H1 (cell line): Measurements from ENCODE around the gene LMTK2. TPM values are rescaled to one million over a fixed set of nuclear protein-coding genes. Genes with fewer than 3 reads are reported as not detected.

ENCODE experiments used
- CTCF ChIA-PET: fragments of 300-600 bp; sonication (Branson Sonifier 250); formaldehyde crosslinking; loops from one replicate; lab custom pipeline; 2021; ENCODE audit not compliant: partially characterized antibody; lab: Charles Lee
- POLR2A ChIA-PET: fragments of 300-600 bp; sonication (Branson Sonifier 250); formaldehyde crosslinking; loops from one replicate; lab custom pipeline; 2021; ENCODE audit warnings: inconsistent platforms; ENCODE audit not compliant: partially characterized antibody; lab: Charles Lee
- DNase-seq, 2 experiments: peaks; one replicate each; pipeline versions ENCODE4 v3.0.0 to v3.0.0-alpha.2; 2010 to 2022; ENCODE audit warnings: low spot score in 2 of 2, low read depth in 1 of 2, mixed read lengths in 1 of 2
- FAIRE-seq: peaks from 2 replicates; lab custom pipeline; 2011; peaks lifted over from hg19 to GRCh38; lab: Jason Lieb, UNC
- H2AFZ ChIP-seq: 2 replicates; pipeline ENCODE4 v1.8.1; 2012; ENCODE audit warnings: low read length, inconsistent platforms
- H2AK5ac ChIP-seq: 2 replicates; pipeline ENCODE4 v1.6.1; 2013; ENCODE audit warnings: low read depth, low read length
- H2BK120ac ChIP-seq: replicated peaks from 2 replicates; pipeline ENCODE3; 2013; ENCODE audit warnings: low read depth, low read length, inconsistent platforms
- H2BK12ac ChIP-seq: 2 replicates; pipeline ENCODE4 v1.6.1; 2013; ENCODE audit warnings: low read depth, low read length
- H2BK15ac ChIP-seq: 2 replicates; pipeline ENCODE4 v1.6.1; 2013; ENCODE audit warnings: low read length
- H2BK20ac ChIP-seq: 2 replicates; pipeline ENCODE4 v1.6.1; 2013; ENCODE audit warnings: low read length
- H2BK5ac ChIP-seq: 2 replicates; pipeline ENCODE4 v1.6.1; 2013; ENCODE audit warnings: low read depth, low read length
- H3K14ac ChIP-seq: 2 replicates; pipeline ENCODE4 v1.6.1; 2013; ENCODE audit warnings: inconsistent platforms; ENCODE audit not compliant: insufficient read length
- H3K18ac ChIP-seq: 2 replicates; pipeline ENCODE4 v1.6.1; 2013; ENCODE audit warnings: low read length; ENCODE audit errors: extremely low read depth
- H3K23ac ChIP-seq: 2 replicates; pipeline ENCODE4 v1.6.1; 2013; ENCODE audit warnings: inconsistent platforms; ENCODE audit not compliant: insufficient read length
- H3K23me2 ChIP-seq: 2 replicates; pipeline ENCODE4 v1.6.1; 2013; ENCODE audit warnings: low read depth, low read length
- H3K27ac ChIP-seq: 2 replicates; pipeline ENCODE4 v1.6.1; 2011; ENCODE audit warnings: low read depth, low read length, inconsistent platforms
- H3K27me3 ChIP-seq, 4 experiments: replicated peaks in 1 of 4; 1 replicate in 1 of 4; 2 replicates in 3 of 4; pipeline versions ENCODE4 v1.6.1 to v1.8.1; 2011 to 2013; ENCODE audit warnings: low read length in 3 of 4, mild to moderate bottlenecking in 3 of 4, inconsistent platforms in 2 of 4, mixed read lengths in 2 of 4, moderate library complexity in 1 of 4; ENCODE audit not compliant: control insufficient read depth in 3 of 4, insufficient read depth in 3 of 4; ENCODE audit errors: extremely low read depth in 1 of 4
- H3K36me3 ChIP-seq, 4 experiments: 2 replicates each; pipeline versions ENCODE4 v1.6.1 to v1.8.1; 2011 to 2013; ENCODE audit warnings: mild to moderate bottlenecking in 4 of 4, low read length in 3 of 4, moderate library complexity in 2 of 4, control low read depth in 1 of 4, inconsistent platforms in 1 of 4; ENCODE audit not compliant: insufficient read depth in 4 of 4, control insufficient read depth in 2 of 4
- H3K4ac ChIP-seq: replicated peaks from 2 replicates; pipeline ENCODE3; 2013; ENCODE audit warnings: low read length, low read depth, mixed read lengths, inconsistent platforms; ENCODE audit not compliant: insufficient read length
- H3K4me1 ChIP-seq, 4 experiments: replicated peaks in 1 of 4; 1 replicate in 1 of 4; 2 replicates in 3 of 4; pipeline versions ENCODE4 v1.6.1 to v1.8.1; 2011 to 2013; ENCODE audit warnings: low read length in 3 of 4, inconsistent platforms in 2 of 4, mixed read lengths in 1 of 4; ENCODE audit not compliant: insufficient read depth in 4 of 4, control insufficient read depth in 3 of 4
- H3K4me2 ChIP-seq, 2 experiments: 2 replicates each; pipeline versions ENCODE4 v1.6.1 to v1.8.1; 2011 to 2013; ENCODE audit warnings: low read depth in 2 of 2, low read length in 2 of 2, control low read depth in 1 of 2, inconsistent platforms in 1 of 2, mild to moderate bottlenecking in 1 of 2; ENCODE audit not compliant: insufficient read depth in 1 of 2
- H3K4me3 ChIP-seq, 4 experiments: fragments of 200-600, 300-600 bp in 1 of 4; sonication (generic), shearing (Covaris generic), sonication (Bioruptor Twin) in 1 of 4; 2 replicates each; pipeline versions ENCODE4 v1.5.1 to v1.8.1; 2011 to 2016; ENCODE audit warnings: low read length in 4 of 4, low read depth in 3 of 4, control low read depth in 2 of 4, inconsistent platforms in 2 of 4, mild to moderate bottlenecking in 2 of 4, mixed read lengths in 1 of 4, moderate library complexity in 1 of 4; ENCODE audit not compliant: insufficient read depth in 2 of 4; ENCODE audit errors: extremely low read depth in 1 of 4
- H3K56ac ChIP-seq: replicated peaks from 2 replicates; pipeline ENCODE3; 2013; ENCODE audit warnings: low read depth, mild to moderate bottlenecking, mixed read lengths, low read length, inconsistent platforms; ENCODE audit not compliant: insufficient read length
- H3K79me1 ChIP-seq: 2 replicates; pipeline ENCODE4 v1.6.1; 2013; ENCODE audit warnings: low read depth, low read length, control low read depth
- H3K79me2 ChIP-seq, 2 experiments: 2 replicates each; pipeline versions ENCODE4 v1.6.1 to v1.8.1; 2012 to 2013; ENCODE audit warnings: low read length in 2 of 2, mild to moderate bottlenecking in 2 of 2, inconsistent platforms in 1 of 2; ENCODE audit not compliant: insufficient read depth in 2 of 2, control insufficient read depth in 1 of 2
- H3K9ac ChIP-seq, 4 experiments: replicated peaks in 1 of 4; 1 replicate in 1 of 4; 2 replicates in 3 of 4; pipeline versions ENCODE4 v1.6.1 to v1.8.1; 2011 to 2013; ENCODE audit warnings: low read depth in 3 of 4, low read length in 3 of 4, control low read depth in 2 of 4, mild to moderate bottlenecking in 2 of 4, moderate library complexity in 2 of 4, inconsistent platforms in 1 of 4; ENCODE audit errors: extremely low read depth in 1 of 4
- H3K9me3 ChIP-seq, 2 experiments: 2 replicates each; pipeline versions ENCODE4 v1.6.1 to v1.8.1; 2012 to 2013; ENCODE audit warnings: mild to moderate bottlenecking in 2 of 2, moderate library complexity in 2 of 2, control low read depth in 1 of 2, inconsistent platforms in 1 of 2, low read depth in 1 of 2, low read length in 1 of 2, mixed read lengths in 1 of 2; ENCODE audit not compliant: insufficient read depth in 2 of 2
- H4K20me1 ChIP-seq, 2 experiments: replicated peaks in 1 of 2; 2 replicates each; pipeline versions ENCODE3 to v1.8.1; 2011 to 2013; ENCODE audit warnings: inconsistent platforms in 2 of 2, low read length in 2 of 2, mild to moderate bottlenecking in 1 of 2; ENCODE audit not compliant: insufficient read depth in 2 of 2, control insufficient read depth in 1 of 2
- H4K5ac ChIP-seq: 2 replicates; pipeline ENCODE4 v1.6.1; 2013; ENCODE audit warnings: low read length, low read depth, mixed read lengths, inconsistent platforms; ENCODE audit not compliant: insufficient read length
- H4K8ac ChIP-seq: 2 replicates; pipeline ENCODE4 v1.8.0; 2013; ENCODE audit warnings: mild to moderate bottlenecking, moderate library complexity, low read length, inconsistent platforms; ENCODE audit not compliant: insufficient read depth; ENCODE audit errors: extremely low read depth
- H4K91ac ChIP-seq: replicated peaks from 2 replicates; pipeline ENCODE3; 2013; ENCODE audit warnings: low read length, mixed read lengths, inconsistent platforms; ENCODE audit not compliant: insufficient read length
- CEBPB ChIP-seq: IDR thresholded peaks from 2 replicates; pipeline ENCODE4 v1.6.1; 2012; ENCODE audit warnings: low read depth, low read length
- CHD1 ChIP-seq: IDR thresholded peaks from 2 replicates; pipeline ENCODE4 v1.6.1; 2012; ENCODE audit warnings: low read depth, low read length, improper control_type of control experiment
- CREB1 ChIP-seq: IDR thresholded peaks from 2 replicates; pipeline ENCODE4 v1.6.1; 2012; ENCODE audit warnings: inconsistent platforms
- EP300 ChIP-seq, 2 experiments: IDR thresholded peaks; 1 replicate in 1 of 2; 2 replicates in 1 of 2; pipeline ENCODE4 v1.6.1; 2011 to 2012; ENCODE audit warnings: low read depth in 2 of 2, low read length in 2 of 2, mild to moderate bottlenecking in 2 of 2, borderline replicate concordance in 1 of 2, inconsistent platforms in 1 of 2, moderate library complexity in 1 of 2
- EZH2 ChIP-seq: fragments of 200-600 bp; sonication (generic); IDR thresholded peaks from 2 replicates; pipeline ENCODE4 v1.7.1; 2012; ENCODE audit warnings: low read depth, mild to moderate bottlenecking, moderate library complexity, low read length, inconsistent platforms; ENCODE audit not compliant: severe bottlenecking
- GABPA ChIP-seq: IDR thresholded peaks from 2 replicates; pipeline ENCODE4 v1.6.1; 2011; ENCODE audit warnings: mild to moderate bottlenecking, low read length, moderate library complexity, borderline replicate concordance; ENCODE audit not compliant: insufficient read depth
- NANOG ChIP-seq: IDR thresholded peaks from 2 replicates; pipeline ENCODE4 v1.6.1; 2011; ENCODE audit warnings: low read length, low read depth, mild to moderate bottlenecking, inconsistent platforms; ENCODE audit not compliant: insufficient read depth, poor library complexity, severe bottlenecking
- NRF1 ChIP-seq: IDR thresholded peaks from 2 replicates; pipeline ENCODE4 v1.6.1; 2011; ENCODE audit warnings: mild to moderate bottlenecking, low read depth, low read length, improper control_type of control experiment
- RAD21 ChIP-seq, 2 experiments: IDR thresholded peaks in 1 of 2; conservative IDR thresholded peaks in 1 of 2; 2 replicates each; pipeline ENCODE4 v1.6.1; 2011; ENCODE audit warnings: low read depth in 2 of 2, low read length in 2 of 2, improper control_type of control experiment in 1 of 2, inconsistent platforms in 1 of 2, mild to moderate bottlenecking in 1 of 2, moderate library complexity in 1 of 2
- SIX5 ChIP-seq: IDR thresholded peaks from 2 replicates; pipeline ENCODE4 v1.6.1; 2011; ENCODE audit warnings: mild to moderate bottlenecking, low read depth, low read length
- SP4 ChIP-seq: IDR thresholded peaks from 2 replicates; pipeline ENCODE4 v1.6.1; 2012; ENCODE audit warnings: low read length, inconsistent platforms
- SRF ChIP-seq: IDR thresholded peaks from 2 replicates; pipeline ENCODE4 v1.6.1; 2011; ENCODE audit warnings: mild to moderate bottlenecking, low read depth, low read length, moderate library complexity
- TCF12 ChIP-seq: IDR thresholded peaks from 2 replicates; pipeline ENCODE4 v1.6.1; 2011; ENCODE audit warnings: low read depth, mild to moderate bottlenecking, low read length
- WGBS, 2 experiments: shearing (Covaris generic) in 1 of 2; methylation state at CpG; one replicate each; pipeline versions ENCODE4 v1.1.6 to v1.1.7; 2013 to 2015; ENCODE audit warnings: low lambda C conversion rate in 2 of 2, mixed read lengths in 2 of 2, inconsistent platforms in 1 of 2, low coverage in 1 of 2, missing lambda C conversion rate in 1 of 2; ENCODE audit not compliant: insufficient replicate concordance in 2 of 2, insufficient coverage in 1 of 2, insufficient read length in 1 of 2; ENCODE audit errors: extremely low coverage in 1 of 2, missing lambda C conversion rate in 1 of 2; 5-methylcytosine and 5-hydroxymethylcytosine counted together
- polyA plus RNA-seq, 7 experiments: library from polyadenylated mRNA; depleted of rRNA in 3 of 7; stranded (reverse) in 5 of 7; unstranded in 2 of 7; fragments of >200 nt in 5 of 7; fragments of 200-250 nt in 2 of 7; gene quantifications; 1 replicate in 5 of 7; 2 replicates in 1 of 7; 4 replicates in 1 of 7; pipeline versions ENCODE4 v1.2.1 to v1.2.3, GENCODE V29; 2011 to 2013; ENCODE audit warnings: missing spikeins in 2 of 7, mixed read lengths in 2 of 7
- total RNA-seq: library from RNA; stranded (reverse); fragmentation: NEBNext Ultra II Directional; extraction: Animal tissue kit (Norgen Biotek cat#: 25700); gene quantifications from 2 replicates; pipeline ENCODE4 v1.2.1, GENCODE V29; 2021
- TF ChIP-seq, protein P1 (sequence below): IDR thresholded peaks from 2 replicates; pipeline ENCODE4 v1.6.1; 2012; ENCODE audit warnings: inconsistent platforms

Gene LMTK2
- total and polyA plus RNA-seq, 2 of the 8 experiments (the other 6 are each of a cell fraction or from before 2014, with no cell fraction given): 9.7 to 30.7 TPM

DNA sequence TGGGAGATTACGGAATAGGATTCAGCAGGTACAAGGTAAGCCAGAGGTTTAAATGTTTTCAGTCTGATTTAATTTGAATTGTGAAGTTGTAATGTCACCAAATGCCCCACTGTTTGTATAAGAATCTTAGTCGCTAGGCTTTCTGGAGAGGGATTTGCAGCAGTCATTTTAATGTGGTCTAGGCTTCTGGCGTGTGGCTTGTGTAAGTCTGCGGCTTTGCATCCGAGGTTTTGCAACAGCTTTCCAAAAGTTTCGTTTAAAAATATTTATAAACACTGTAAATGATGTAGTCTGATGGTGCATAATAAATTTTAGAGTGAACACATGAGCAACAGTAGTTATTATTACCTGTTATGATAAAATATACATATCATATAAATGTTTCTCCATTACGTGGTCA is 78.4 kb downstream of the LMTK2 start:
- no peak overlapping the region for H2BK120ac ChIP-seq
- H4K8ac ChIP-seq: no peak overlapping the region
- no peak overlapping the region for H3K4me2 ChIP-seq
- no peak overlapping the region for H3K4me3 ChIP-seq
- H3K27me3 ChIP-seq: no peaks in the 10 kb centered on the region
- H2BK20ac ChIP-seq: no peak overlapping the region
- 89% methylated on average over 7 of the region's 7 CpGs; no CpG with 5 or more reads in 1 of the 2 experiments for WGBS, 2 experiments
- H3K4me1 ChIP-seq: peaks cover 0 to 2% (median 0%) of the 10 kb centered on the region in 4 experiments; a peak in 1 of 7 replicates
- POLR2A ChIA-PET: no interaction called here
- H2AK5ac ChIP-seq: no peak overlapping the region
- H3K14ac ChIP-seq: no peak overlapping the region
- peaks cover 2% of the 10 kb centered on the region; the same call in 1 of the 2 replicates for H3K79me1 ChIP-seq
- FAIRE-seq (no peak), DNase-seq (no peak)
- no peak overlapping the region for H3K23ac ChIP-seq
- H2BK5ac ChIP-seq: no peak overlapping the region
- H3K56ac ChIP-seq: no peak overlapping the region
- TF ChIP-seq NRF1 (no peak), GABPA (no peak), CHD1 (no peak), CREB1 (no peak), SP4 (no peak), EZH2 (no peak), NANOG (no peak), SRF (no peak), CEBPB (no peak), EP300 (IDR thresholded peaks at IDR 0.05; ENCODE audit: borderline replicate concordance in 1 of 2, low read depth in 2 of 2, low read length in 2 of 2) (no peak), TCF12 (no peak), SIX5 (no peak), RAD21 (IDR thresholded peaks at IDR 0.05 in 1 of 2, conservative IDR thresholded peaks at IDR 0.05 in 1 of 2; ENCODE audit: low read depth in 2 of 2, low read length in 2 of 2) (no peak)
- TF ChIP-seq, protein P1, sequence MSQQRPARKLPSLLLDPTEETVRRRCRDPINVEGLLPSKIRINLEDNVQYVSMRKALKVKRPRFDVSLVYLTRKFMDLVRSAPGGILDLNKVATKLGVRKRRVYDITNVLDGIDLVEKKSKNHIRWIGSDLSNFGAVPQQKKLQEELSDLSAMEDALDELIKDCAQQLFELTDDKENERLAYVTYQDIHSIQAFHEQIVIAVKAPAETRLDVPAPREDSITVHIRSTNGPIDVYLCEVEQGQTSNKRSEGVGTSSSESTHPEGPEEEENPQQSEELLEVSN: no peak
- no peak overlapping the region for H3K18ac ChIP-seq
- no peaks in the 10 kb centered on the region for H3K23me2 ChIP-seq
- no peak overlapping the region for H2BK15ac ChIP-seq
- H2AFZ ChIP-seq: no peak overlapping the region
- H2BK12ac ChIP-seq: no peak overlapping the region
- H3K4ac ChIP-seq: no peak overlapping the region
- H4K91ac ChIP-seq: no peak overlapping the region
- H3K9me3 ChIP-seq: no peaks in the 10 kb centered on the region
- H3K9ac ChIP-seq: no peak overlapping the region
- no peaks in the 10 kb centered on the region; a peak in 1 of 8 replicates for H3K36me3 ChIP-seq
- no peak overlapping the region for H3K27ac ChIP-seq
- CTCF ChIA-PET: interaction anchor here (0.6 to 2.4 kb wide), 7 partner anchors 11 to 164 kb away, joined by 3 to 11 read pairs (median 4); partner anchors contain the start of gene BHLHA15
- peaks cover 0 to 4% of the 10 kb centered on the region in 2 experiments for H4K20me1 ChIP-seq
- H3K79me2 ChIP-seq: no peaks in the 10 kb centered on the region
- H4K5ac ChIP-seq: no peak overlapping the region
